ENCODE results near the gene GPR137. TPM values are rescaled to one million over a fixed set of nuclear protein-coding genes. Genes with fewer than 3 reads are reported as not detected.
A peak's percentile ranks its signal among the peaks of the same experiment; 100 is the strongest.

GPR137 gene
- total and polyA plus RNA-seq, 2 experiments from 2014 or later = 16.3 to 32.5 TPM

- Histone ChIP-seq H2AFZ (no peak overlapping the region), H3K9me2 (ENCODE audit: insufficient read depth) (no peaks in the 10 kb centered on the region), H3K4me3 (no peak overlapping the region), H4K20me1 (replicated peaks; ENCODE audit: insufficient read depth) (0 out of 2 replicates have a peak, but pooled peaks cover 4% of the 10 kb centered on the region), H3K36me3 (ENCODE audit: insufficient read depth) (peaks cover 6% of the 10 kb centered on the region), H3F3A (replicated peaks; ENCODE audit: low read depth) (peaks cover 17% of the 10 kb centered on the region), H3K4me1 (ENCODE audit: insufficient read depth) (0 out of 2 replicates have a peak, but pooled peaks cover 8% of the 10 kb centered on the region), H3K79me2 (replicated peaks; ENCODE audit: insufficient read depth) (no peaks in the 10 kb centered on the region), H3K4me2 (no peak overlapping the region), H3K27me3 (ENCODE audit: insufficient read depth) (no peaks in the 10 kb centered on the region), H3K27ac (ENCODE audit: low read depth) (0 out of 2 replicates have a peak overlapping the region, but pooled peaks have one; percentile 32)
- Mint-ChIP-seq H3K27ac (no peak overlapping the region; the same call in 1 of the 2 replicates), H3K4me1 (peaks cover 19% of the 10 kb centered on the region), H3K27me3 (ENCODE audit: insufficient read depth, low read depth, poor library complexity) (peaks cover 12% of the 10 kb centered on the region), H3K4me3 (no peak overlapping the region; the same call in 2 of the 3 replicates), H3K9me3 (no peaks in the 10 kb centered on the region; the same call in 2 of the 3 replicates), H3K36me3 (ENCODE audit: low read depth) (peaks cover 70% of the 10 kb centered on the region)
- no peak for ATAC-seq
- DNase-seq (ENCODE audit: low spot score) = no peak
- TF ChIP-seq CREB1 (CRISPR knock-in tag; IDR thresholded peaks at IDR 0.05; ENCODE audit: low read depth) = no peak
- no peak for TF ChIP-seq JUNB (IDR thresholded peaks at IDR 0.05; ENCODE audit: unreplicated experiment)
- no peak for TF ChIP-seq REST (IDR thresholded peaks at IDR 0.05; ENCODE audit: unreplicated experiment)
- TF ChIP-seq ZNF114 (CRISPR knock-in tag; IDR thresholded peaks at IDR 0.05) = no peak
- no peak for TF ChIP-seq EZH2phosphoT487 (IDR thresholded peaks at IDR 0.05; ENCODE audit: unreplicated experiment)
- TF ChIP-seq ETS1 (IDR thresholded peaks at IDR 0.05) = no peak
- TF ChIP-seq POLR2AphosphoS5 (IDR thresholded peaks at IDR 0.05; ENCODE audit: low read depth) = no peak
- no peak for TF ChIP-seq NANOG (IDR thresholded peaks at IDR 0.05; ENCODE audit: borderline replicate concordance)
- no peak for TF ChIP-seq STAT1 (IDR thresholded peaks at IDR 0.05; ENCODE audit: unreplicated experiment)
- no peak for TF ChIP-seq ZNF331 (CRISPR knock-in tag; IDR thresholded peaks at IDR 0.05; ENCODE audit: low read depth)
- no peak for TF ChIP-seq ZNF462 (CRISPR knock-in tag; IDR thresholded peaks at IDR 0.05)
- no peak for TF ChIP-seq CTCF (conservative IDR thresholded peaks at IDR 0.05; ENCODE audit: low read depth in 2 of 2)
- no peak for TF ChIP-seq EZH2 (IDR thresholded peaks at IDR 0.05; ENCODE audit: low read depth, unreplicated experiment)
Measured at GRCh38 chr11:64264371-64264852, 21.2 kb upstream of the GPR137 start.

Data from GM23338 (cell line).